IMR-90 (cell line): ENCODE measurements around the gene ENDOD1. TPM values are rescaled to one million over a fixed set of nuclear protein-coding genes. Genes with fewer than 3 reads are reported as not detected.

Source experiments
- ATAC-seq: fragments of 200-7000 bp; cut with Tn5 transposase; 2 replicates; pipeline ENCODE4 v1.9.1; 2020; ENCODE audit warnings: low read depth, mild to moderate bottlenecking, moderate library complexity
- BruUV-seq: library from RNA; stranded (reverse); fragments of 400-500 nt; replicated peaks from 2 replicates; lab custom pipeline; 2021; lab: Mats Ljungman, UMichigan
- CTCF ChIA-PET: fragments of 300-600 bp; formaldehyde crosslinking; extraction: SDS; loops from one replicate; lab custom pipeline; 2021; ENCODE audit warnings: antibody characterized with exemption; lab: Yijun Ruan, JAX
- POLR2A ChIA-PET: fragments of 300-600 bp; sonication (Branson Sonifier 250); formaldehyde crosslinking; loops from one replicate; lab custom pipeline; 2022; ENCODE audit warnings: antibody characterized with exemption; ENCODE audit not compliant: unreplicated experiment; lab: Charles Lee
- DNase-seq: peaks from one replicate; pipeline ENCODE4 v3.0.0; 2013
- H2AFZ ChIP-seq: replicated peaks from 2 replicates; pipeline ENCODE3; 2013; ENCODE audit warnings: low read length, mild to moderate bottlenecking; ENCODE audit not compliant: poor library complexity
- H2AK5ac ChIP-seq: 2 replicates; pipeline ENCODE4 v1.6.1; 2013; ENCODE audit warnings: low read depth, low read length, inconsistent platforms
- H2AK9ac ChIP-seq: replicated peaks from 2 replicates; pipeline ENCODE3; 2013; ENCODE audit warnings: mild to moderate bottlenecking, low read depth, low read length, moderate library complexity; ENCODE audit not compliant: poor library complexity
- H2BK120ac ChIP-seq: 2 replicates; pipeline ENCODE4 v1.6.1; 2013; ENCODE audit warnings: low read depth, low read length, inconsistent platforms
- H2BK15ac ChIP-seq: 3 replicates; pipeline ENCODE4 v1.6.1; 2013; ENCODE audit warnings: low read depth, low read length, inconsistent platforms
- H2BK20ac ChIP-seq: 2 replicates; pipeline ENCODE4 v1.6.1; 2013; ENCODE audit warnings: low read depth, mild to moderate bottlenecking, inconsistent platforms, low read length, moderate library complexity
- H2BK5ac ChIP-seq: 2 replicates; pipeline ENCODE4 v1.6.1; 2013; ENCODE audit warnings: mild to moderate bottlenecking, low read depth, low read length, inconsistent platforms; ENCODE audit not compliant: poor library complexity, severe bottlenecking
- H3K14ac ChIP-seq: replicated peaks from 2 replicates; pipeline ENCODE4 v1.6.1; 2013; ENCODE audit warnings: low read depth, low read length, inconsistent platforms
- H3K18ac ChIP-seq: 2 replicates; pipeline ENCODE4 v1.6.1; 2013; ENCODE audit warnings: low read depth, low read length, control low read depth
- H3K23ac ChIP-seq: 2 replicates; pipeline ENCODE4 v1.6.1; 2013; ENCODE audit warnings: low read depth, low read length, inconsistent platforms
- H3K27ac ChIP-seq: 2 replicates; pipeline ENCODE4 v1.5.1; 2013; ENCODE audit warnings: mild to moderate bottlenecking, control low read depth, low read length; ENCODE audit not compliant: insufficient read depth
- H3K27me3 ChIP-seq: 2 replicates; pipeline ENCODE4 v1.6.1; 2013; ENCODE audit warnings: low read length; ENCODE audit not compliant: control insufficient read depth, insufficient read depth
- H3K36me3 ChIP-seq: 2 replicates; pipeline ENCODE4 v1.6.1; 2013; ENCODE audit warnings: low read length, mixed read lengths; ENCODE audit not compliant: control insufficient read depth, insufficient read depth
- H3K4ac ChIP-seq: 2 replicates; pipeline ENCODE4 v1.6.1; 2013; ENCODE audit warnings: low read depth, low read length, inconsistent platforms
- H3K4me1 ChIP-seq: 2 replicates; pipeline ENCODE4 v1.6.1; 2013; ENCODE audit warnings: low read length, mixed read lengths; ENCODE audit not compliant: control insufficient read depth, insufficient read depth
- H3K4me2 ChIP-seq: 2 replicates; pipeline ENCODE4 v1.6.1; 2013; ENCODE audit warnings: low read depth, mild to moderate bottlenecking, control low read depth, low read length, moderate library complexity
- H3K4me3 ChIP-seq: 2 replicates; pipeline ENCODE4 v1.5.1; 2013; ENCODE audit warnings: low read depth, mild to moderate bottlenecking, control low read depth, low read length, moderate library complexity; ENCODE audit not compliant: insufficient read depth
- H3K56ac ChIP-seq: 2 replicates; pipeline ENCODE4 v1.6.1; 2013; ENCODE audit warnings: low read length, inconsistent platforms; ENCODE audit not compliant: insufficient read depth; ENCODE audit errors: extremely low read depth
- H3K79me1 ChIP-seq, 2 experiments: 2 replicates each; pipeline ENCODE4 v1.6.1; 2013; ENCODE audit warnings: low read length in 2 of 2, inconsistent platforms in 1 of 2, low read depth in 1 of 2
- H3K9ac ChIP-seq: 2 replicates; pipeline ENCODE4 v1.6.1; 2013; ENCODE audit warnings: low read depth, low read length, control low read depth
- H3K9me1 ChIP-seq: 2 replicates; pipeline ENCODE4 v1.6.1; 2013; ENCODE audit warnings: low read length, inconsistent platforms; ENCODE audit not compliant: insufficient read depth
- H3K9me3 ChIP-seq: 2 replicates; pipeline ENCODE4 v1.6.1; 2013; ENCODE audit warnings: low read length; ENCODE audit not compliant: control insufficient read depth, insufficient read depth
- H4K20me1 ChIP-seq: 2 replicates; pipeline ENCODE4 v1.6.1; 2013; ENCODE audit warnings: low read length, inconsistent platforms; ENCODE audit not compliant: insufficient read depth
- H4K5ac ChIP-seq: 2 replicates; pipeline ENCODE4 v1.6.1; 2013; ENCODE audit warnings: mild to moderate bottlenecking, low read depth, low read length, control low read depth
- H4K8ac ChIP-seq, 2 experiments: 2 replicates each; pipeline ENCODE4 v1.6.1; 2013; ENCODE audit warnings: low read depth in 2 of 2, low read length in 2 of 2, control low read depth in 1 of 2, inconsistent platforms in 1 of 2
- H4K91ac ChIP-seq: 2 replicates; pipeline ENCODE4 v1.6.1; 2013; ENCODE audit warnings: low read depth, low read length, inconsistent platforms; ENCODE audit not compliant: insufficient read depth
- BHLHE40 ChIP-seq: fragments of 150-350 bp; IDR thresholded peaks from 2 replicates; pipeline ENCODE4 v1.6.1; 2016; ENCODE audit warnings: mild to moderate bottlenecking, low read depth, low read length
- CEBPB ChIP-seq: IDR thresholded peaks from 2 replicates; pipeline ENCODE4 v1.6.1; 2012; ENCODE audit warnings: low read depth, low read length, improper control_type of control experiment
- CHD1 ChIP-seq: IDR thresholded peaks from 2 replicates; pipeline ENCODE4 v1.6.1; 2012; ENCODE audit warnings: low read depth, low read length, improper control_type of control experiment
- CTCF ChIP-seq: conservative IDR thresholded peaks from 2 replicates; pipeline ENCODE4 v1.5.1; 2012; ENCODE audit warnings: mild to moderate bottlenecking, low read depth, low read length, improper control_type of control experiment
- ELK1 ChIP-seq: fragments of 150-350 bp; IDR thresholded peaks from 2 replicates; pipeline ENCODE4 v1.6.1; 2016; ENCODE audit warnings: low read depth, mild to moderate bottlenecking, low read length, moderate library complexity, borderline replicate concordance
- FOS ChIP-seq: fragments of 150-350 bp; IDR thresholded peaks from 2 replicates; pipeline ENCODE4 v1.6.1; 2016; ENCODE audit warnings: low read depth, low read length
- MAFK ChIP-seq: IDR thresholded peaks from 2 replicates; pipeline ENCODE4 v1.6.1; 2012; ENCODE audit warnings: low read depth, low read length, improper control_type of control experiment
- MAZ ChIP-seq: IDR thresholded peaks from 2 replicates; pipeline ENCODE4 v1.6.1; 2012; ENCODE audit warnings: low read depth, mild to moderate bottlenecking, low read length, improper control_type of control experiment, moderate library complexity, borderline replicate concordance
- MXI1 ChIP-seq: IDR thresholded peaks from 2 replicates; pipeline ENCODE4 v1.6.1; 2012; ENCODE audit warnings: low read depth, mild to moderate bottlenecking, low read length, moderate library complexity, borderline replicate concordance
- NFE2L2 ChIP-seq: fragments of 150-350 bp; IDR thresholded peaks from 2 replicates; pipeline ENCODE4 v1.6.1; 2016; ENCODE audit warnings: low read depth, mild to moderate bottlenecking, low read length
- POLR2A ChIP-seq: IDR thresholded peaks from 2 replicates; pipeline ENCODE4 v1.6.1; 2012; ENCODE audit warnings: mild to moderate bottlenecking, low read depth, low read length
- RAD21 ChIP-seq: IDR thresholded peaks from 2 replicates; pipeline ENCODE4 v1.6.1; 2012; ENCODE audit warnings: low read length, improper control_type of control experiment
- RCOR1 ChIP-seq: IDR thresholded peaks from 2 replicates; pipeline ENCODE4 v1.6.1; 2012; ENCODE audit warnings: mild to moderate bottlenecking, low read length, improper control_type of control experiment; ENCODE audit not compliant: insufficient replicate concordance
- RFX5 ChIP-seq: IDR thresholded peaks from 2 replicates; pipeline ENCODE4 v1.8.0; 2012; ENCODE audit warnings: low read depth, mild to moderate bottlenecking, low read length, moderate library complexity
- SMC3 ChIP-seq: fragments of 150-350 bp; IDR thresholded peaks from 2 replicates; pipeline ENCODE4 v1.6.1; 2016; ENCODE audit warnings: low read depth, mild to moderate bottlenecking, antibody characterized with exemption, low read length, moderate library complexity
- USF2 ChIP-seq: fragments of 150-350 bp; IDR thresholded peaks from 2 replicates; pipeline ENCODE4 v1.6.1; 2017; ENCODE audit warnings: mild to moderate bottlenecking, antibody characterized with exemption, low read length, low read depth
- WGBS, 2 experiments: methylation state at CpG; one replicate each; pipeline versions ENCODE4 v1.1.5 to v1.1.7; 2013; ENCODE audit warnings: missing lambda C conversion rate in 2 of 2; ENCODE audit not compliant: insufficient read length in 1 of 2; ENCODE audit errors: extremely low coverage in 2 of 2; 5-methylcytosine and 5-hydroxymethylcytosine counted together
- dilution Hi-C: fragments of 300-500 bp; cut with HindIII; formaldehyde crosslinking; loops from one replicate; pipeline ENCODE4 v1.14.3; 2018; ENCODE audit warnings: low sequenced_read_pairs; ENCODE audit not compliant: unreplicated experiment
- in situ Hi-C: fragments of 300-500 bp; cut with MboI; formaldehyde crosslinking; loops from 3 replicates; pipeline ENCODE4 v1.14.3; 2019; ENCODE audit warnings: low sequenced_read_pairs, inconsistent platforms, mixed read lengths
- intact Hi-C: fragments of 100-400 bp; cut with micrococcal nuclease; formaldehyde crosslinking; loops from 2 replicates; pipeline ENCODE4 v1.10.0; 2022
- polyA plus RNA-seq, 3 experiments: library from polyadenylated mRNA; depleted of rRNA; stranded (reverse); fragments of >200 nt; gene quantifications; 2 replicates each; pipeline ENCODE4 v1.2.3, GENCODE V29; 2012; ENCODE audit warnings: low replicate concordance in 1 of 3
- total RNA-seq: library from RNA; depleted of rRNA; stranded (reverse); fragments of >200 nt; gene quantifications from 2 replicates; pipeline ENCODE4 v1.2.3, GENCODE V29; 2012

The ENDOD1 gene
- total and polyA plus RNA-seq, 2 of the 4 experiments (the other 2 are of a cell fraction) = 7.0 to 17.6 TPM

- Histone ChIP-seq H4K8ac (no peak overlapping the region), H3K9ac (no peak overlapping the region), H2BK15ac (no peak overlapping the region), H3K4me2 (no peak overlapping the region), H2BK120ac (no peak overlapping the region), H2BK5ac (no peak overlapping the region), H3K4me3 (no peak overlapping the region), H3K14ac (no peak overlapping the region), H2AFZ (no peak overlapping the region), H3K9me3 (no peaks in the 10 kb centered on the region), H3K18ac (no peak overlapping the region), H3K4ac (no peak overlapping the region), H3K56ac (no peak overlapping the region), H4K5ac (no peak overlapping the region), H3K36me3 (no peaks in the 10 kb centered on the region), H3K9me1 (peaks cover 5% of the 10 kb centered on the region; the same call in 1 of the 2 replicates), H4K20me1 (no peaks in the 10 kb centered on the region), H3K4me1 (0 out of 2 replicates have a peak, but pooled peaks cover 2% of the 10 kb centered on the region), H3K27me3 (no peaks in the 10 kb centered on the region; the same call in 1 of the 2 replicates), H2BK20ac (no peak overlapping the region), H3K23ac (no peak overlapping the region), H2AK9ac (no peak overlapping the region), H3K27ac (no peak overlapping the region), H3K79me1 (peaks cover 4 to 6% of the 10 kb centered on the region in 2 experiments; a peak in 1 of 4 replicates), H4K91ac (no peak overlapping the region), H2AK5ac (no peak overlapping the region)
- ATAC-seq = no peak
- WGBS, 2 experiments = no CpG with 5 or more reads among the region's 1 CpG
- ChIA-PET POLR2A (no interaction called here), CTCF (no interaction called here)
- BruUV-seq = no TSS peak
- in situ Hi-C loops (no loop called here), dilution Hi-C loops (no loop called here), intact Hi-C loops (no loop called here)
- TF ChIP-seq NFE2L2 = no peak
- no peak for TF ChIP-seq FOS
- no peak for TF ChIP-seq RCOR1
- TF ChIP-seq CEBPB = no peak
- TF ChIP-seq MAZ = no peak
- TF ChIP-seq USF2 = no peak
- TF ChIP-seq MAFK = no peak
- TF ChIP-seq ELK1 = no peak
- no peak for TF ChIP-seq RAD21
- no peak for TF ChIP-seq POLR2A
- no peak for TF ChIP-seq SMC3
- no peak for TF ChIP-seq RFX5
- TF ChIP-seq CHD1 = no peak
- no peak for TF ChIP-seq BHLHE40
- TF ChIP-seq CTCF = no peak
- TF ChIP-seq MXI1 = no peak
- no peak for DNase-seq
Observed at GRCh38 chr11:95086836-95087570, 2.6 kb upstream of the ENDOD1 start.
